GM21723 (cell line): ENCODE results near the gene DISC1.
"Not testable (repeated sequence)": the region's sequence is repeated elsewhere in the genome, so short reads cannot be mapped to it uniquely, and the experiment has no call there.

Source experiments
- ATAC-seq: cut with Tn5 transposase; IDR thresholded peaks from one replicate; pipeline ENCODE4 v1.9.1; 2021; ENCODE audit warnings: mild to moderate bottlenecking, moderate library complexity; ENCODE audit not compliant: unreplicated experiment

Gene DISC1

GRCh38 chr1:231605149-231606100, 21.2 kb upstream of the DISC1 start:
- no peak for ATAC-seq

GRCh38 chr1:231606712-231607111, 19.9 kb upstream of the DISC1 start:
- no peak for ATAC-seq

- ATAC-seq: no peak
Measured at GRCh38 chr1:231610388-231610787, 16.2 kb upstream of the DISC1 start.

GRCh38 chr1:231611111-231611510, 15.5 kb upstream of the DISC1 start:
- ATAC-seq: no peak

GRCh38 chr1:231611851-231612250, 14.7 kb upstream of the DISC1 start:
- no peak for ATAC-seq

- peak; percentile 99 for ATAC-seq
Measured at GRCh38 chr1:231612393-231613089, 14.0 kb upstream of the DISC1 start.

GRCh38 chr1:231613419-231614349, 12.9 kb upstream of the DISC1 start:
- no peak for ATAC-seq

GRCh38 chr1:231616667-231617066, 9.9 kb upstream of the DISC1 start:
- ATAC-seq: no peak

- ATAC-seq: no peak
Measured at GRCh38 chr1:231618609-231619256, 7.9 kb upstream of the DISC1 start.

- ATAC-seq: no peak
Measured at GRCh38 chr1:231619257-231619634, 7.3 kb upstream of the DISC1 start.

- ATAC-seq: not testable (repeated sequence)
Measured at GRCh38 chr1:231625042-231625441, 1.5 kb upstream of the DISC1 start.

- ATAC-seq: no peak
Measured at GRCh38 chr1:231625975-231626534, 535 bp upstream of the DISC1 start.

- ATAC-seq: peak; percentile 65
Measured at GRCh38 chr1:231626951-231627614, 493 bp downstream of the DISC1 start.

GRCh38 chr1:231628207-231628876, 1.8 kb downstream of the DISC1 start:
- no peak for ATAC-seq

- no peak for ATAC-seq
Measured at GRCh38 chr1:231629132-231629531, 2.5 kb downstream of the DISC1 start.

GRCh38 chr1:231630558-231631205, 4.1 kb downstream of the DISC1 start:
- ATAC-seq: no peak

- no peak for ATAC-seq
Measured at GRCh38 chr1:231631717-231632116, 5.1 kb downstream of the DISC1 start.

GRCh38 chr1:231632119-231632518, 5.5 kb downstream of the DISC1 start:
- no peak for ATAC-seq
